ENCODE results near the gene PTPRN2.

Gene PTPRN2

DNA sequence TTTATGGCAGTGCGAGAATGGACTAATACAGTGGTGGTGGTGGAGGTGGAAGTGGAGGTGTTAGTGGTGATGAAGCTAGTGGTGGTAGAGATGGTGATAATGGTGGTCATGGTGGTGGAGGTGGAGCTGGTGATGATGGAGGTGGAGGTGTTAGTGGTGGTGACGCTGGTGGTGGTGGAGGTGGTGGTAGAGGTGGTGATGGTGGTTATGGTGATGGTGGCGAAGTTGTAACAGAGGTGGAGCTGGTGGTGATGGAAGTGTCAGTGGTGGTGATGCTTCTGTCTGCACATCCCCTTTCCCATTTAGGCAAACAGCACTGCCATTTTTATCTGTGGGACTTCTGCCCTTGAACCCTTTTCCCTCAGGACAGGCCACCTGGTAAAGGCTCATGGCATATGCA, 7.4 kb upstream of the PTPRN2 start:
- TF ChIP-seq, protein P1, sequence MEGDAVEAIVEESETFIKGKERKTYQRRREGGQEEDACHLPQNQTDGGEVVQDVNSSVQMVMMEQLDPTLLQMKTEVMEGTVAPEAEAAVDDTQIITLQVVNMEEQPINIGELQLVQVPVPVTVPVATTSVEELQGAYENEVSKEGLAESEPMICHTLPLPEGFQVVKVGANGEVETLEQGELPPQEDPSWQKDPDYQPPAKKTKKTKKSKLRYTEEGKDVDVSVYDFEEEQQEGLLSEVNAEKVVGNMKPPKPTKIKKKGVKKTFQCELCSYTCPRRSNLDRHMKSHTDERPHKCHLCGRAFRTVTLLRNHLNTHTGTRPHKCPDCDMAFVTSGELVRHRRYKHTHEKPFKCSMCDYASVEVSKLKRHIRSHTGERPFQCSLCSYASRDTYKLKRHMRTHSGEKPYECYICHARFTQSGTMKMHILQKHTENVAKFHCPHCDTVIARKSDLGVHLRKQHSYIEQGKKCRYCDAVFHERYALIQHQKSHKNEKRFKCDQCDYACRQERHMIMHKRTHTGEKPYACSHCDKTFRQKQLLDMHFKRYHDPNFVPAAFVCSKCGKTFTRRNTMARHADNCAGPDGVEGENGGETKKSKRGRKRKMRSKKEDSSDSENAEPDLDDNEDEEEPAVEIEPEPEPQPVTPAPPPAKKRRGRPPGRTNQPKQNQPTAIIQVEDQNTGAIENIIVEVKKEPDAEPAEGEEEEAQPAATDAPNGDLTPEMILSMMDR (IDR thresholded peaks at IDR 0.05; ENCODE audit: insufficient read depth, low read length, missing control alignments): no peak
- H3K4me3 ChIP-seq (ENCODE audit: low read depth, low read length): no peak overlapping the region
- DNase-seq (ENCODE audit: low read depth, low spot score): no peak
- CTCF ChIA-PET: no interaction called here
- POLR2A ChIA-PET: no interaction called here

DNA sequence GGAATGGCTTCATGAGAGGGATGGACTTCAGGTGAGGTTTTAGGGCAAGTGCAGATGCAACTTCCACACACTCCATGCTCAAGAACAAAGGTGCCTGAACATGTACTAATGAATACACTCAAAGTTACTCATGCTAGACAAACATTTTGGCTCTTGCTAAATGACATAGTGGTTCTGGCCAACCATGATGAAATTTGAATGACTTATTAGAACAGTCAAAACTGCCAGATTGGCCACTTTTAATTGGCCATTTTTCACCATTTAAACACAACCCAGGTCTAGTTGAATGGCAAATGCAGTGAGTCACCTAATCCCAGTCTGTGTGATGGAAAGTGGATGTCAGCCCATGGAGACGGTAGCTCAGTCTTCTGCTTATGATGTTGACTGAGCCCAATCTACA, 4.9 kb upstream of the PTPRN2 start:
- no peak for DNase-seq (ENCODE audit: low read depth, low spot score)
- ChIA-PET CTCF (no interaction called here), POLR2A (no interaction called here)
- TF ChIP-seq, protein P1 (IDR thresholded peaks at IDR 0.05; ENCODE audit: insufficient read depth, low read length, missing control alignments): no peak
- no peak overlapping the region for H3K4me3 ChIP-seq (ENCODE audit: low read depth, low read length)

DNA sequence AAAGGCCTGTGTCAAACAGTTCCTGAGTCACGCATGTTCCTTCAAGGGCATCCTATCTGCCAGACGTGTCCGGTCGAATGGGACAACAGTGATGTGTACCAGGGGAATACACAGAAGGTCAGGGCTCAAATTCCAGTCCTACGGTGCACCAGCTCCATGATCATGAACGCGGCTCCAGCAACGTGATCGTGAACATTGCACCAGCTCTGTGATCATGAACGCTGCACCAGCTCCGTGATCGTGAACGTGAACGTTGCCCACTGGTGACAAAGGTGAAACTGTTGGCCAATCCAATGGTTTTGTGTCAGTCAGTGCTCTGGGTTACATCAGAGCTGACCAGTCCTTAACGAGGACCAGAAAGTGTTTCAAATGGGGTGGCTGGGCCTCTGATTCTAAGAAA, 4.3 kb upstream of the PTPRN2 start:
- ChIA-PET POLR2A (no interaction called here), CTCF (no interaction called here)
- DNase-seq (ENCODE audit: low read depth, low spot score): no peak
- no peak overlapping the region for H3K4me3 ChIP-seq (ENCODE audit: low read depth, low read length)
- TF ChIP-seq, protein P1 (IDR thresholded peaks at IDR 0.05; ENCODE audit: insufficient read depth, low read length, missing control alignments): no peak

DNA sequence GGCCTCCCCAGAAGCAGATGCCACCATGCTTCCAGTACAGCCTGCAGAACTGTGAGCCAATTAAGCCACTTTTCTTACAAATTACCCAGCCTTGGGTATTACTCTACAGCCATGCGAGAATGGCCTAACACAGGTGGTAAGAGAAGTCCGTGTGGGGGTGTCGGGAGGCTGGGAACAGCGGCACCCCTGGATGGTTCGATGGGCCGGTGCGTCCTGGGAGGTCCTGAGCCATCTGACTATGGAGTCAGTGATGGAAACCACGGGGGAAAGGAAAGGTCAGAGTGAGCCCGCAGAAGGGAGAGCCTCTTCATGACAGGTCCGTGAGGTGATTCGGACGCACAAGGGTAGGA, 2.5 kb upstream of the PTPRN2 start:
- TF ChIP-seq, protein P1 (IDR thresholded peaks at IDR 0.05; ENCODE audit: insufficient read depth, low read length, missing control alignments): no peak
- H3K4me3 ChIP-seq (ENCODE audit: low read depth, low read length): no peak overlapping the region
- ChIA-PET POLR2A (no interaction called here), CTCF (no interaction called here)
- no peak for DNase-seq (ENCODE audit: low read depth, low spot score)

DNA sequence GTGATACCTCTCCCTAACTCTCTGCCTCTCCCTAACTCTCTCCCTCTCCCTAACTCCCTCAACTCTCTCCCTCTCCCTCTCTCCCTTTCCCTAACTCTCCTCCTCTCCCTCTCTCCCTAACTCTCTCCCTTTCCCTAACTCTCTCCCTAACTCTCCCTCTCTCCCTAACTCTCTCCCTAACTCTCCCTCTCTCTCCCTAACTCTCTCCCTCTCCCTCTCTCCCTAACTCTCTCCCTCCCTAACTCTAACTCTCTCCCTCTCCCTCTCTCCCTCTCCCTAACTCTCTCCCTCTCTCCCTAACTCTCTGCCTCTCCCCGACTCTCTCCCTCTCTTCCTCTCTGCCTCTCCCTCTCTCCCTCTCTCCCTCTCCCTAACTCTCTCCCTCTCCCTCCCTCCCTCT, 2.0 kb upstream of the PTPRN2 start:
- ChIA-PET CTCF (no interaction called here), POLR2A (no interaction called here)
- TF ChIP-seq, protein P1 (IDR thresholded peaks at IDR 0.05; ENCODE audit: insufficient read depth, low read length, missing control alignments): no peak
- DNase-seq (ENCODE audit: low read depth, low spot score): no peak
- no peak overlapping the region for H3K4me3 ChIP-seq (ENCODE audit: low read depth, low read length)

DNA sequence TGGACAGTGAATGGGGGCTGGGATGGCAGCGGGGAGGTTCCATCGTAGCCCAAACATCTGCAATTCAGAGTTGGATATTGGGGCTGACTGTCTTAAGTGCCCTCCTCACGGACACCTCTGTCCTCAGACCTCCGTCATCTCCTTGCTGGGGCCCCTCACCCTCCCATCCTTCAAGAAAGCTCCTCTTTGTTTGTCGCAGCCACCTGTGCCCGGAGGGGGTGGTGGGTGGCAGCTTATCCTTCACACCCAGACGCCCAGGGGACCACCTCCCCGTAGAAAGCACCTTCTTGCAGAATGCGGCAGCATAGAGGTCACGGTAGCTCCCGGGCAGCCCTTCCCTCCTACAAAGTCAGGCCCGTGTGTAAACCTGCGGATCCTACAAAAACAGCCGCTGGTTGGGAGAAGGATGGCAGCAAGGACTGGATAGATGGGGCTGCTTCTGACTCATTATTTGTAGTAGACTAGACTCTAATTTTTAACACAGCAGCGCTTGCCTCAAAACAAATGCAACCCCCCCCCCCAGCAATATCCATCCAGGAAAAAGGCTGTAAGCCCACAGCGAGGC, 1.3 kb upstream of the PTPRN2 start:
- H3K4me3 ChIP-seq (ENCODE audit: low read depth, low read length): no peak overlapping the region
- ChIA-PET POLR2A (no interaction called here), CTCF (no interaction called here)
- no peak for DNase-seq (ENCODE audit: low read depth, low spot score)
- TF ChIP-seq, protein P1 (IDR thresholded peaks at IDR 0.05; ENCODE audit: insufficient read depth, low read length, missing control alignments): no peak

Data from AG04449 (cell line).